IPS-20b (cell line): ENCODE data around the gene NOBOX.
"Not testable (repeated sequence)": the region's sequence is repeated elsewhere in the genome, so short reads cannot be mapped to it uniquely, and the experiment has no call there.

ENCODE experiments used
- H3K27ac ChIP-seq: one replicate; pipeline ENCODE4 v1.5.1; 2013; ENCODE audit warnings: low read length
- H3K27me3 ChIP-seq: 2 replicates; pipeline ENCODE4 v1.6.1; 2013; ENCODE audit warnings: mild to moderate bottlenecking, low read length, inconsistent platforms; ENCODE audit not compliant: insufficient read depth
- H3K36me3 ChIP-seq: 2 replicates; pipeline ENCODE4 v1.6.1; 2013; ENCODE audit warnings: low read depth, mild to moderate bottlenecking, inconsistent platforms, low read length, moderate library complexity; ENCODE audit not compliant: insufficient read depth
- H3K4me1 ChIP-seq: 2 replicates; pipeline ENCODE4 v1.6.1; 2013; ENCODE audit warnings: mild to moderate bottlenecking, control low read depth, inconsistent platforms, low read length, moderate library complexity; ENCODE audit not compliant: insufficient read depth
- H3K4me3 ChIP-seq: 2 replicates; pipeline ENCODE4 v1.5.1; 2013; ENCODE audit warnings: mild to moderate bottlenecking, low read length, inconsistent platforms
- H3K9ac ChIP-seq: 2 replicates; pipeline ENCODE4 v1.6.1; 2013; ENCODE audit warnings: low read depth, mild to moderate bottlenecking, inconsistent platforms, low read length, moderate library complexity
- H3K9me3 ChIP-seq: 2 replicates; pipeline ENCODE4 v1.6.1; 2013; ENCODE audit warnings: mild to moderate bottlenecking, low read depth, low read length, inconsistent platforms; ENCODE audit not compliant: insufficient read depth

NOBOX gene

GRCh38 chr7:144391014-144391413, 12.5 kb downstream of the NOBOX start:
- Histone ChIP-seq H3K4me3 (no peak overlapping the region), H3K4me1 (peaks cover 10% of the 10 kb centered on the region; the same call in 1 of the 2 replicates), H3K9ac (no peak overlapping the region), H3K27ac (no peak overlapping the region), H3K9me3 (no peaks in the 10 kb centered on the region), H3K36me3 (no peaks in the 10 kb centered on the region), H3K27me3 (no peaks in the 10 kb centered on the region)

GRCh38 chr7:144390481-144390880, 13.0 kb downstream of the NOBOX start:
- H3K9ac ChIP-seq: no peak overlapping the region

GRCh38 chr7:144388950-144389349, 14.5 kb downstream of the NOBOX start:
- H3K4me3 ChIP-seq: no peak overlapping the region
- H3K27ac ChIP-seq: peak overlapping the region; percentile 25
- H3K36me3 ChIP-seq: no peaks in the 10 kb centered on the region
- peaks cover 21% of the 10 kb centered on the region for H3K4me1 ChIP-seq
- peak overlapping the region; percentile 47; the same call in 1 of the 2 replicates for H3K9ac ChIP-seq
- no peaks in the 10 kb centered on the region for H3K9me3 ChIP-seq
- no peaks in the 10 kb centered on the region for H3K27me3 ChIP-seq

More at GRCh38 chr7:144390481-144390880, 13.0 kb downstream of the NOBOX start:
- Histone ChIP-seq H3K36me3 (no peaks in the 10 kb centered on the region), H3K27me3 (no peaks in the 10 kb centered on the region), H3K9me3 (no peaks in the 10 kb centered on the region), H3K4me1 (peaks cover 10% of the 10 kb centered on the region; the same call in 1 of the 2 replicates), H3K27ac (no peak overlapping the region), H3K4me3 (no peak overlapping the region)

- Histone ChIP-seq H3K4me1 (peaks cover 21% of the 10 kb centered on the region), H3K9me3 (no peaks in the 10 kb centered on the region), H3K27ac (no peak overlapping the region), H3K36me3 (no peaks in the 10 kb centered on the region), H3K4me3 (no peak overlapping the region), H3K9ac (no peak overlapping the region), H3K27me3 (no peaks in the 10 kb centered on the region)
These were observed 16.8 kb downstream of the NOBOX start for GRCh38 chr7:144386741-144387140.

- Histone ChIP-seq H3K27me3 (no peaks in the 10 kb centered on the region), H3K36me3 (peaks cover 11% of the 10 kb centered on the region), H3K4me3 (no peak overlapping the region), H3K9ac (peak overlapping the region; percentile 14; the same call in 1 of the 2 replicates), H3K4me1 (peaks cover 21% of the 10 kb centered on the region), H3K27ac (no peak overlapping the region), H3K9me3 (no peaks in the 10 kb centered on the region)
These were observed 18.8 kb downstream of the NOBOX start for GRCh38 chr7:144384555-144385245.

GRCh38 chr7:144384071-144384470, 19.4 kb downstream of the NOBOX start:
- H3K9ac ChIP-seq: peak overlapping the region; percentile 14; the same call in 1 of the 2 replicates
- H3K4me3 ChIP-seq: no peak overlapping the region
- H3K27ac ChIP-seq: no peak overlapping the region
- H3K36me3 ChIP-seq: peaks cover 13% of the 10 kb centered on the region
- peaks cover 19% of the 10 kb centered on the region for H3K4me1 ChIP-seq
- no peaks in the 10 kb centered on the region for H3K9me3 ChIP-seq
- no peaks in the 10 kb centered on the region for H3K27me3 ChIP-seq

- Histone ChIP-seq H3K9me3 (no peaks in the 10 kb centered on the region), H3K36me3 (peaks cover 32% of the 10 kb centered on the region), H3K27me3 (no peaks in the 10 kb centered on the region), H3K27ac (no peak overlapping the region), H3K9ac (no peak overlapping the region), H3K4me3 (no peak overlapping the region), H3K4me1 (peaks cover 10% of the 10 kb centered on the region)
These were observed 23.6 kb downstream of the NOBOX start for GRCh38 chr7:144379776-144380384.

- H3K27ac ChIP-seq: no peak overlapping the region
- no peak overlapping the region for H3K9ac ChIP-seq
- H3K4me1 ChIP-seq: no peaks in the 10 kb centered on the region
- no peaks in the 10 kb centered on the region for H3K27me3 ChIP-seq
- H3K36me3 ChIP-seq: peaks cover 32% of the 10 kb centered on the region
- H3K4me3 ChIP-seq: no peak overlapping the region
- no peaks in the 10 kb centered on the region for H3K9me3 ChIP-seq
These were observed 24.8 kb downstream of the NOBOX start for GRCh38 chr7:144378651-144379050.

- H3K9ac ChIP-seq, H3K4me1 ChIP-seq, H3K27me3 ChIP-seq: not testable (repeated sequence)
These were observed 34.3 kb downstream of the NOBOX start for GRCh38 chr7:144369221-144369620.

GRCh38 chr7:144367250-144367649, 36.2 kb downstream of the NOBOX start:
- H3K27ac ChIP-seq: not testable (repeated sequence)

More at GRCh38 chr7:144369221-144369620, 34.3 kb downstream of the NOBOX start:
- not testable (repeated sequence) for H3K4me3 ChIP-seq, H3K27ac ChIP-seq, H3K9me3 ChIP-seq, H3K36me3 ChIP-seq

GRCh38 chr7:144365523-144365922, 38.0 kb downstream of the NOBOX start:
- not testable (repeated sequence) for H3K9me3 ChIP-seq, H3K4me1 ChIP-seq, H3K27ac ChIP-seq, H3K36me3 ChIP-seq, H3K27me3 ChIP-seq, H3K4me3 ChIP-seq, H3K9ac ChIP-seq

More at GRCh38 chr7:144367250-144367649, 36.2 kb downstream of the NOBOX start:
- H3K9me3 ChIP-seq, H3K4me1 ChIP-seq, H3K9ac ChIP-seq, H3K4me3 ChIP-seq, H3K27me3 ChIP-seq, H3K36me3 ChIP-seq: not testable (repeated sequence)

GRCh38 chr7:144362061-144362460, 41.4 kb downstream of the NOBOX start:
- H3K4me1 ChIP-seq, H3K36me3 ChIP-seq, H3K9ac ChIP-seq, H3K27me3 ChIP-seq, H3K4me3 ChIP-seq, H3K9me3 ChIP-seq, H3K27ac ChIP-seq: not testable (repeated sequence)
